KG1 (cell line): ENCODE data around the gene RNF44.

Experiments used
- DNase-seq: peaks from one replicate; lab custom pipeline; 2025; lab: John Stamatoyannopoulos, UW

The RNF44 gene

DNA sequence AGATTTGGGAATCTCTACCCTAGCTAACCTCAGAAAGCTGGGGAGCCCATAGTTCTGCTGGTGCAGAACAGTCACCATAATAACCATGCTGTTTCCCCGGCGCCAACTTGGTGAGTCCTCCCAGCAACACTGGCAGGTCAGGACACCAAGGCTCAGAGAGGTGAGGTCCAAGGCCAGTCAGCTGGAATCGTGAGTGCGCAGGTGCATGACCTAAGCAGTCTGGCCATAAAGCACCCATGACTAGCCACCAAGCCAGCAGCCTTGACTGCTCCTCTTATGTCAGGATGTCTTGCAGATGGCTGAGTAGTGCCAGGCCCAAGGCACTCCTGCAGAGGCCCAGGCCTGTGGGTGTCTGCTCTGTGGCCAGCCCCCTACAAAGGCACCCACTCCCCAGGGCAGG lies 2.6 kb downstream of the RNF44 start:
- DNase-seq, result no peak

- DNase-seq, result no peak
These were observed 3.1 kb downstream of the RNF44 start for GRCh38 chr5:176533894-176534611.

- peak; percentile 71 for DNase-seq
These were observed 3.8 kb downstream of the RNF44 start for GRCh38 chr5:176533390-176533789.

DNA sequence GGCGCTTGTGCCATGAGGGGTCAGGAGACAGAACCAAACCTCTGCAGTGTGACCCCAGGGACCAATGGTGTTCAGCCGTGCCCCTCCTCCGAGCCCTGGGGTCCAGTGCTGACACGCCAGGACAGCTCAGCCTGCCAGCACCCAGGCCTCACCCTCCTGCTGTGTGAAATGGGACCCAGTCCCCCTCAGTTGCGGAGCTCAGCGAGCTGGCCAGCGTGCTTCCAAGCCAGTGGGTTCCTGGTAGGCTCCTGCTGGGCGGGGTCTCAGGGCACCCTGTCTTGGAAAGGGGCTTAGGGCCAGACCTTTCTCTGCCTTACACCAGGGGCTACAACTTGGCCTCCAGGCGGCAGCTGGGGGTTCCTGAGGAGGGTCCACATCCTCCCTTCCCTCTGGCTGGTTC lies 4.4 kb downstream of the RNF44 start:
- DNase-seq, result no peak

GRCh38 chr5:176531902-176532493 lies 5.2 kb downstream of the RNF44 start:
- DNase-seq, result no peak

DNA sequence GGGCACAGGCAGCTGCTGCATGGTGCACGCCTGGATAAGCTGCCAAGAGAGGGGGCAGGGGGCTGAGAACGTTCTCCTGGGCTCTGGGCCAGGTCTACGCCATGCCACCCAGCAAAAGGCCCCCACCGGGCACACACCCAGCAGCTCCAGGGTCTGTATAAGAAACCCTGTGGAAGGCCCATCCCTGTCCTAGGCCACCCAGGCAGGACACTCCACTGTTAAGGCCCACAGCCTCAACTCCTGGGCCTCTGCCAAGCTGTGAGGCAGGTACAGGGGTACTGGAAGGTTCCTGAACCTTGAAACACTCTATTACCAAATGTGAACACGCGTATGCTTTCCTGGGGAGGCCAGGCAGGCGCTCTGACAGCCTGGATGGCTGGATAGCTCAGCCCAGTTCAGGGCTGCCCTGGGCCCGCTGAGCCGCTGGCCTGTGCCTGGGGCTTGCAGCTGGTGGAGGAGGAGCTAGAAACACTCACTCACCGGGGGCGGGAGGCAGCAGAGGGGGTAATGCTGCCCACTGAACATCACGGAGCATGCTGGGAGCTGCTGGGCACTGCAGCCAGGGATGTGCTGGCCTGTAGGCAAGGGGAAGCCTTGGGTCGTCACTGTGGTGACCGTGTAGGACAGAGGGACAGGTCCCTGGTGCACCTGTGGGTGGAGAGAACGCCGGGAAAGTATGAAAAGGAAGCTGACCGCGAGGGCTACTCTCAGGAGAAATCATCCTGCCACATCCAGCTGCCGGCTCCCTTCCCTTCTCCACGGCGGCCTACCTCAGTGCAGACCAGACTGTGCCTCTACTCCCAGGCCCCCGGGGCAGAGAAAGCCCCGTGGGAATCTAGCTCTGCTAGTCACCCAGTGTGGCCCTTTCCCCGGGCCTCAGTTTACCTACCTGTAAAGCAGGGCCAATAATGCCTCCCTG lies 6.0 kb downstream of the RNF44 start:
- no peak for DNase-seq

DNA sequence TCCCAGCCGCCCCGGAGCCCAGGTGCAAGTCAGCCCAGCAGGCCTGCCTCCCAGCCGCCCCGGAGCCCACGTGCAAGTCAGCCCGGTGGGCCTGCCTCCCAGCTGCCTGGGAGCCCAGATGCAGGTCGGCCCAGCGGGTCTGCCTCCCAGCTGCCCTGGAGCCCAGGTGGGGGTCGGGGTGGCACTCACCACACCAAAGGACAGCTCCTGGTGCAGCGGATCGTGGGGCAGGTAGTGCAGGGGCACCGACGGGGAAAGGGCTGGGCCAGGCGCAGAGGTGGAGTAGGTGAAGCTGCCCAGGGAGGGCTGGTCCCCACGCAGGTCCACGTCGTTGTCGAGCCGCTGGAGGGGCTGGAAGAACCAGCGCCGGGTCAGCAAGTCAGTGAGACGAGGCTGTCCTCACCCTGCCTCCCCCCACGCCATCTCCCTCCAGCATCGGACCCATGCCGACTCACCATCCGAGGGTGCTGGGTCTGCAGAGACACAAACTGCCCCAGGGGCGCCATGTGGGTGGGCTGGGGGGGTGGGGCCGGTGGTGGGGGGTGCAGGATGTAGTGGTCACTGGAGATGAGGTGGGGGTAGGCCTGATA lies 6.7 kb downstream of the RNF44 start:
- DNase-seq, result no peak

DNA sequence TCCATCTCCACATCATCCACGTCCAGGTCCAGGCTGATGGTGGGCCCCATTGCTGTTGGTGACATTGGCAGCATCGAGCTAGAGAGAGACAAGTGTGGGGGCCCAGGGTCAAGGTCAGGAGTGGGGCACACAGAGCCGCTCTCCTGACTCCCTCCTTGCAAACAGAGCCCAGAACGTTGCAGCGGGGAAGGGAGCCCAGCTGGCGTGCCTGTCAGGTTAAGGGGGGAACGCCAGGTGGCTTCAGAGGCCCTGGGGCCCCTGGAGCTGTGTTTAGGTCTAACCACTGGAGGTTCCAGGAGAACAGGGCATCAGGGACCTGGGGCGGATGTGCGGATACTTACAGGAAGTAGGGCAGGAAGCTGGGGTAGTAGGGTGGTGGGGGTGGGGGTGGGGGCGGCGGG lies 7.5 kb downstream of the RNF44 start:
- DNase-seq, result peak; percentile 45

DNA sequence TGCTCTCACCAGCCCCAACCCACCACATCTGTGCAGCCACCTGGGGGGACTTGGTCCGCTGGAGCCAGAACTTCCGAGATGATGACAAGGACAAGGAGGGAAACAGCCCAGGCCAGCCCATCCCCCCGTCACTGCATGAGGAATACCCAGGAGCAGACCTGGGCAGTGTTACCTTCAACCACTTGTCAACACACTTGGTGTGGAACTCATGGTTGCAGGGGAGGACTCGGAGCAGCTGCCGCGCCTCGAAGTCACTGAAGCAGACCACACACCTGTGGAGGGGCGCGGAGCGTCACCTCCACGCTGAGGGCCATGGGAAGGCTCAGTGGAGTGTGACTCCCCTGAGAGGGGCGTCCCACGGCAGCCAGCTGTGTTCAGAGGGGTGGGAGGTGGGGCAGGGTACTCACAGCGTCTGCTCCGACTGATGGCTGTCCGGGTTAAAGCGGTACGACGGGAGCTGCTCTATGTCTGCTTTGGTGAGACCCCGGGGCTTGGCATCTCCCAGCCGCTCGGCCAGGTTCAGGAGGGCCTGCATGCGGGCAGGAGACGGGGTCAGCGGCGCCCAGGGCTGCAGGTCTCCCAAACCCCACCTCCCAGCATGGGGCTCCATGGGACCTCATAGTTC lies 8.0 kb downstream of the RNF44 start:
- no peak for DNase-seq

DNA sequence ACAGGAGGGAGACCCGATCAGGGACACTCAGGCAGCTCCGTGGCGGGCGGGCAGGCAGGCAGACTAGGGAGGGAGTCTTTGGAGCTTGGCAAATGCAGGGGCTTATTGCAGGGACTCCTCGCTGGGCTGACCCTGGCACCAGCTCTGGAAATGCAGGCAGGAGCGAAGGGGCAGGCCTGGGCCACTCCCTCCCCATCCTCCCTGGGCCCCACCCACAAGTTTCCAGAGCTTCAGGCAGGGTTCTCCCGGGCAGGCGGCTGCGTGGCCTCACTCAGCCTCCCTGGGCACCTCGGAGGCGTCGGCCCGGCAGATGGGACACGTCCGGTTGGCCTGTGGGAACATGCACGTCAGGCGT lies 8.5 kb downstream of the RNF44 start:
- no peak for DNase-seq

DNA sequence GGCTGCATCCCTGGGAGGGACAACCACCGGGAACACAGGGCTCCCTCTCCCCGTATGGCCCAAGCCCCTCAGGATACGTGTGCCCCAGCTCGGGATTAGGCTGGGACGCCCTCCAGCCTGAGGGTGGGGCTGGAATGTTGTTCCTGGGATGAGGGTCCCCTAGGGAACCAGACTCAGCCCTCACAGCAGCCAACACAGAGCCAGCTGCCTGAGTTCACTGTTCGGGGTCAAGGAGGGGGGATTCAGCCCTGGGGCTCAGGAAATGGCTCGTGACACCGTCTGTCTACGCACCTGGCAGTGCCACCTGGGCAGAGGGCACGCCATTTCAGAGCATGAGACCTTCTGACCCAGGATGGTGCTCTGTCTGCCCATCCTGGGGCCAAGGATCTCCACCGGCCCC lies 8.9 kb downstream of the RNF44 start:
- DNase-seq, result no peak

DNA sequence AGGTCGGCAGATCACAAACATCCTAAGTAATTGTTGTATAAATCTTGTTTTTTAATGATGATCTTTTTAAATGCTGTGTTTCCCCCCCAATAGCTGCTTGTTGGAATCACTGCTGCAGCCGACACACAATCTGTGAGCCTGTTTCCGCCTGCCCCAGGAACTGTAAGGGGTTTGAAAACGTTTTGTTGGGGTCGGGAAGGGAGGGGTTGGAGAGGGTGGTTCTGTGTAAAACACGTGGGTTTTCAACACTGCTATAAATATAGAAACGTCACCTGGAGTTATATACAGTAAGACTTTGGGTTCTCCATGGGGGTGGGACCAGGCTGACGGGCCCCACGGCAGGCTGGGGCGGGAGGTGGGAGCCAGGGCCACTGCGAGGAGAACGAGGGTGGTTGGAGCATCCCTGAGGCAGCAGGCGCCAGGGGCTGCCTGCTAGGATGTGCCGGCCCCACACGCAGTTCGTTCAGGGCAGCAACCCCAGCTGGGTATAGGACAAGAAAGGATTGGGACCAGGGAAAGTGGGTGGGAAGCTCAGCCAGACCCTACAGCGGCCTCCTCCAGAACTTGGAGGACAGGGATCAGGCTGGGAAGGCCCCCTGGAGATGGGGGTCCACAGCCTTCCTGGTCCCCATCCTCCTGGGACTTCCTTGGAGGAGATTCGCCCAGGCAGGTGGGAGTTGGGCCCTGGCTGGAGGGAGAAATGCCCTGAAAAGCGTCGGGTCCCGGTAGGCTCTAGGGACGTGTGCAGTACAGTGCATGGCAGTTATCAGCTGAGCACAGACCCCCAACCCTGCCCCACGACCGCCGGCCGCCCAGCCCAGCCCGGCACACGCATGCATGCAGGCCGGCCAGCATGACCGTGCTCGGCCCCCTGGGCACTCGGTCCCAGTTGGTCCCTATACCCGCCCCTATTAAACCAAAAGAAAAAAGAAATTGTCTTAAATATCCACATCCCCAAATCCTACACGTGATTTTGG lies 9.7 kb downstream of the RNF44 start:
- DNase-seq, result no peak

GRCh38 chr5:176526462-176526861 lies 10.7 kb downstream of the RNF44 start:
- no peak for DNase-seq

- DNase-seq, result no peak
These were observed 11.5 kb downstream of the RNF44 start for GRCh38 chr5:176525677-176526076.

- DNase-seq, result no peak
These were observed 12.2 kb downstream of the RNF44 start for GRCh38 chr5:176524987-176525386.

GRCh38 chr5:176524138-176524537 lies 13.1 kb downstream of the RNF44 start:
- no peak for DNase-seq

DNA sequence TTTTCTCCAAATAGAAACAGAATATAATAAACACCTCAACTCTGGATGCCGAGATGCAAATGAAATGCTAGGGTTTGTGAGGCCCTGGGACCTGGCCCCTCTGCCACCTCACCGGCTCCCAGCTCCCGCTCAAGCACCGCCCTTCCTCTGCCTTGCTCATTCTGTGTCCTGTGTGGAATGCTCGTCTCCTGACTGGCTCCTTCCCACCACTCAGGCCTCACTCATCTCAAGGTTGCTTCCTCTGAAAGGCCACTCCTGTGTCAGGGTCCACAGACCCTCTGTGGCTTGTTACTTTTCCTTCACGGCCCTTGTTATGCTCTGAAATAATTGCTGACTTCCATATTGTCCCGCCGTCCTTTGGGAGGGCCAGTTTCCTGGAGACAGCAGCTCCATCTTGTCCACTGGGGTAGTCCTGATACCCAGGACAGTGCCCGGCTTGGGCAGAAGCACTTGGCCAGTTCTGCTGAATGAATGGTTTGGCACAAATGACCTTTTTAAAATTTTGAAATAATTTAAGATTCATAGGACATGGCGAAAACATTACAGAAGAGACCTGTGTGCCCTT lies 15.4 kb downstream of the RNF44 start:
- DNase-seq, result no peak

DNA sequence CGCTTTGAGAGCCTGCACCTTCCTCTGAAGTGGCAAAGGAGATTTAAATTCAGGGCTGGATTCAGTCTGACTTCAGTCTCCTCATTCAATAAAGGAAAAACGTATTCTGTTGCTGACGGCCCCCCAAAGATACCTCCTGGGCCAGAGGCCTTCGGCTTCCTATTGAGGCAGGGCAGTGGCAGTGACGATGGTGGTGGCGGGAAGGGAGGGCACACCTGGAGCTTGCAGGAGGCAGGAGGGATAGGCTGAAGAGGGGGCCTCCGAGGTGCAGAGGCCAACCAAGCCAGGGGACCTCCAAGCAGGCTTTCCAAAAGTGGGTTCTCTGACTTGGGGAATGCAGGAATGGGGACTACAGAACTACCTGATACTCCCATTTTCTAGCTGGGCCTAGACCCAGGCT lies 15.9 kb downstream of the RNF44 start:
- DNase-seq, result no peak

DNA sequence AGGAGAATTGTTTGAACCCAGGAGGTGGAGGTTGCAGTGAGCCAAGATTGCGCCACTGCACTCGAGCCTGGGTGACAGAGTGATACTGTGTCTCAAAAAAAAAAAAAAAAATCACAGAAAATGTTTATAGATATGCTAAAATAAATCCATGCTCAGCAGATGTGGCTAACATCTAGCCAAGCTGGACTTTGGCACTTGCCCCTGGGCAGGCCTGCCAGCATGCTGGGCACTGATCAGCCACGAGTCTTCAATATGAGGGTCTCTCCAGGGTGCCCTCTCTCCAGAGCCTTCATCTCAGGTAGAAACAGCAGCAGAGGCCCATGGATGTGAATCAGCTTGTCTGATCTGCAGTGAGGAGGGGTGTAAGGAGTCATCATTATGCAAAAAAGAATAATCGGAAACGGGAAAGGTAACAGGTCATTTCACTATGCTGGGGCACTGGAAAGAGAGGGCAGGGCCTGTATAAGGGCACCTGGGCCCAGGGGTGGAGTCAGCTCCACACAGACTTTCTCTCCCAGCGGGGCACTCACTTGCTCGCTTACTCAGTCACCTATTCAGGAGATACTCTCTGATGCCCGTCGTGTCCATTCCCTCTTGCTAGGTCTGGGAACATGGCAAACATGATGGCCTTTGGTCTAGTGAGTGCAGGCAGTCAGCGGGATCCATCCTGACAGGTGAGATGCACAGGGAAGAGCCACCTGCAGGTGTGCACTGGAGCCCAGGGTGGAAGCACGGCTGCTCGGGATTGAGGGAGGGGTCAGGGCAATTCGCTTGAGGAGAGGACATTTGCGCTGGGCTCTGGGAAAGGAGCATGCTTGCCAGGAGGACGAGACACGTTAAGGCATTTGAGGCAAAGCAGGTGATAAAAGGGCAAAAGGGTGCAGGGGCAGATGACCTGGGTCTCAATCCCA lies 17.1 kb downstream of the RNF44 start:
- no peak for DNase-seq
